Progenitor cell of endocrine pancreas (in vitro differentiated cells): Measurements from ENCODE around the gene GNGT2. TPM values are rescaled to one million over a fixed set of nuclear protein-coding genes. Genes with fewer than 3 reads are reported as not detected.

ENCODE experiments used
- DNase-seq: peaks from one replicate; pipeline ENCODE4 v3.0.0; 2021; ENCODE audit warnings: low spot score; ENCODE audit not compliant: unreplicated experiment
- H3K27ac Mint-ChIP-seq: 2 replicates; pipeline ENCODE4 v1.8.0; 2021; ENCODE audit warnings: mild to moderate bottlenecking, moderate library complexity, mixed read lengths
- H3K27me3 Mint-ChIP-seq: 2 replicates; pipeline ENCODE4 v1.8.0; 2021; ENCODE audit warnings: mixed read lengths
- H3K36me3 Mint-ChIP-seq: 2 replicates; pipeline ENCODE4 v1.8.0; 2022; ENCODE audit warnings: mixed read lengths; ENCODE audit not compliant: insufficient read depth
- H3K4me1 Mint-ChIP-seq: 2 replicates; pipeline ENCODE4 v1.8.0; 2021; ENCODE audit warnings: low read depth, mixed read lengths
- H3K4me3 Mint-ChIP-seq: 2 replicates; pipeline ENCODE4 v1.8.0; 2021; ENCODE audit warnings: low read depth, mild to moderate bottlenecking, moderate library complexity, mixed read lengths
- H3K9me3 Mint-ChIP-seq: 2 replicates; pipeline ENCODE4 v1.8.0; 2021; ENCODE audit warnings: low read depth, mixed read lengths
- CTCF ChIP-seq: fragments of 200-600 bp; sonication (generic); IDR thresholded peaks from one replicate; pipeline ENCODE4 v1.5.0; 2021; ENCODE audit warnings: antibody characterized with exemption, mild to moderate bottlenecking; ENCODE audit not compliant: unreplicated experiment
- total RNA-seq: library from RNA; stranded (reverse); gene quantifications from 2 replicates; pipeline ENCODE4 v1.2.1, GENCODE V29; 2021

Gene GNGT2
- total RNA-seq, 1 donor from 2014 or later, result not detected

- no peaks in the 10 kb centered on the region for H3K9me3 Mint-ChIP-seq
These were observed 32.4 kb upstream of the GNGT2 start for GRCh38 chr17:49242813-49243212.

GRCh38 chr17:49241692-49242397, 31.5 kb upstream of the GNGT2 start:
- Mint-ChIP-seq H3K27me3 (peaks cover 7% of the 10 kb centered on the region), H3K9me3 (no peaks in the 10 kb centered on the region), H3K36me3 (no peaks in the 10 kb centered on the region), H3K27ac (no peak overlapping the region), H3K4me1 (no peaks in the 10 kb centered on the region), H3K4me3 (no peak overlapping the region)
- TF ChIP-seq CTCF, result no peak
- no peak for DNase-seq

More at GRCh38 chr17:49242813-49243212, 32.4 kb upstream of the GNGT2 start:
- Mint-ChIP-seq H3K4me1 (no peaks in the 10 kb centered on the region), H3K27ac (no peak overlapping the region), H3K4me3 (no peak overlapping the region), H3K36me3 (no peaks in the 10 kb centered on the region), H3K27me3 (peaks cover 4% of the 10 kb centered on the region)
- no peak for DNase-seq
- no peak for TF ChIP-seq CTCF

- no peak overlapping the region for H3K4me3 Mint-ChIP-seq
- H3K36me3 Mint-ChIP-seq, result no peaks in the 10 kb centered on the region
- no peak for DNase-seq
- H3K27me3 Mint-ChIP-seq, result peaks cover 8% of the 10 kb centered on the region
- H3K27ac Mint-ChIP-seq, result no peak overlapping the region
- no peak for TF ChIP-seq CTCF
- H3K4me1 Mint-ChIP-seq, result no peaks in the 10 kb centered on the region
- no peaks in the 10 kb centered on the region for H3K9me3 Mint-ChIP-seq
These were observed 30.7 kb upstream of the GNGT2 start for GRCh38 chr17:49241040-49241439.

GRCh38 chr17:49240619-49241018, 30.2 kb upstream of the GNGT2 start:
- H3K27me3 Mint-ChIP-seq, result peaks cover 12% of the 10 kb centered on the region
- H3K36me3 Mint-ChIP-seq, result no peaks in the 10 kb centered on the region
- no peak overlapping the region for H3K27ac Mint-ChIP-seq
- H3K4me1 Mint-ChIP-seq, result no peaks in the 10 kb centered on the region
- DNase-seq, result no peak
- no peaks in the 10 kb centered on the region for H3K9me3 Mint-ChIP-seq
- H3K4me3 Mint-ChIP-seq, result no peak overlapping the region
- TF ChIP-seq CTCF, result no peak

- DNase-seq, result no peak
- Mint-ChIP-seq H3K36me3 (no peaks in the 10 kb centered on the region), H3K4me1 (no peaks in the 10 kb centered on the region), H3K4me3 (no peak overlapping the region), H3K27ac (no peak overlapping the region), H3K27me3 (peaks cover 15% of the 10 kb centered on the region), H3K9me3 (no peaks in the 10 kb centered on the region)
- no peak for TF ChIP-seq CTCF
These were observed 29.6 kb upstream of the GNGT2 start for GRCh38 chr17:49239963-49240362.
